ENCODE measurements around the gene PHF3. TPM values are rescaled to one million over a fixed set of nuclear protein-coding genes. Genes with fewer than 3 reads are reported as not detected.

The PHF3 gene
- total RNA-seq, 4 donors from 2014 or later, result 49.4 to 73.1 (median 61.9) TPM

DNA sequence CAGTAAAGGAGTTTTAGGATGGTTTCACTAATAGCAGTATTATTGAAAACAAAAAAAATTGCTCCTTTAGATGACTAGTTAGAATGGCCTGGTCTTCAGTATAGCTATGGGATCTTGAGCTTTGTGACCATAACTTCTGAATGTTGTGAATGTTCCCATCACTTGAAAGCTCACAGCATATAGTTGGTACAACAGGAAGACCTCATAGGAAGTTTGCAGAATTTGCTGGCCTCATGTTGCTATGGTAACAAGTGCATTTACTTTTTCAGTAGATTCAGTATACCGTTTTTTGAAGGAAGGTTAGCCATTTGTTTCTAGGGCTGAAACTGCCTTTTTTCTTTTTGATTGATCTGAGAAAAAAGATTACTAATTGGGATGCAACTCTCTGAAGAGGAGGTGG lies 8.3 kb downstream of the PHF3 start:
- DNase-seq (no peak), ATAC-seq (no peak)
- peaks cover 72 to 78% of the 10 kb centered on the region in 2 donors for H3K4me1 ChIP-seq
- in situ Hi-C loops (cut with MboI; ENCODE audit: low sequenced_read_pairs in 4 of 4), result no loop called here
- intact Hi-C loops (cut with DNase I; ENCODE audit: low total_unique reads), result no loop called here
- no peak overlapping the region for H3K27ac ChIP-seq
- no peaks in the 10 kb centered on the region for H3K27me3 ChIP-seq
- no peak overlapping the region for H3K4me3 ChIP-seq
- TF ChIP-seq, protein P1, sequence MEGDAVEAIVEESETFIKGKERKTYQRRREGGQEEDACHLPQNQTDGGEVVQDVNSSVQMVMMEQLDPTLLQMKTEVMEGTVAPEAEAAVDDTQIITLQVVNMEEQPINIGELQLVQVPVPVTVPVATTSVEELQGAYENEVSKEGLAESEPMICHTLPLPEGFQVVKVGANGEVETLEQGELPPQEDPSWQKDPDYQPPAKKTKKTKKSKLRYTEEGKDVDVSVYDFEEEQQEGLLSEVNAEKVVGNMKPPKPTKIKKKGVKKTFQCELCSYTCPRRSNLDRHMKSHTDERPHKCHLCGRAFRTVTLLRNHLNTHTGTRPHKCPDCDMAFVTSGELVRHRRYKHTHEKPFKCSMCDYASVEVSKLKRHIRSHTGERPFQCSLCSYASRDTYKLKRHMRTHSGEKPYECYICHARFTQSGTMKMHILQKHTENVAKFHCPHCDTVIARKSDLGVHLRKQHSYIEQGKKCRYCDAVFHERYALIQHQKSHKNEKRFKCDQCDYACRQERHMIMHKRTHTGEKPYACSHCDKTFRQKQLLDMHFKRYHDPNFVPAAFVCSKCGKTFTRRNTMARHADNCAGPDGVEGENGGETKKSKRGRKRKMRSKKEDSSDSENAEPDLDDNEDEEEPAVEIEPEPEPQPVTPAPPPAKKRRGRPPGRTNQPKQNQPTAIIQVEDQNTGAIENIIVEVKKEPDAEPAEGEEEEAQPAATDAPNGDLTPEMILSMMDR (IDR thresholded peaks at IDR 0.05 in 4 of 5, conservative IDR thresholded peaks at IDR 0.05 in 1 of 5), result no peak
- TF ChIP-seq POLR2A (IDR thresholded peaks at IDR 0.05), result no peak
- no peaks in the 10 kb centered on the region for H3K9me3 ChIP-seq
- no peaks in the 10 kb centered on the region for H3K36me3 ChIP-seq

DNA sequence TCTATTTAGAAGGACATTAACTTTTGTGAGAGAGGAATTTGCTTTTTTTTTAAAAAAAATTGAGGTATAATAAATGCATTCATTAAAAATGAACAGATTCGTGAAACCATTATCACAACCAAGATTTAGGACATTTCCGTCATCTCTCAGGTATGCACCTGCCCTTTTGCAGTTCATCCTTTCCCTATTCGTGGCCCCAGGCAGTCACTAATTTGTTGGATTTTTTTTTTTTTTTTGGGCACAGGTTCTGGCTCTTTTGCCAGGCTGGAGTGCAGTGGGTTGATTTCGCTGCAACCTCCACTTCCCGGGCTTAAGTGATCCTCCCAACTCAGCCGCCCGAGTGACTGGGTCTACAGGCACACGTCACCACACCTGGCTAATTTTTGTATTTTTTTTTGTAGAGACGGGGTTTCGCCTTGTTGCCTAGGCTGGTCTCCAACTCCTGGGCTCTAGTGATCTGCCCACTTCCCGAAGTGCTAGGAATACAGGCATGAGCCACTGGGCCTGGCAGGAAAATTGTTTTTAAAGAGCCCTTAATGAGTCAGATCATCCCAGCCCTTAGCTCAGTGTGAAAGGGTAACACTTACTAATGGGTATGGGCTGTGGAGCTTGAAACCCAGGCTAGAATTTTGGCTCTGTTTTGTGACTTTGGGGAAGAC lies 9.2 kb downstream of the PHF3 start:
- H3K27me3 ChIP-seq, result no peaks in the 10 kb centered on the region
- no peak for DNase-seq

DNA sequence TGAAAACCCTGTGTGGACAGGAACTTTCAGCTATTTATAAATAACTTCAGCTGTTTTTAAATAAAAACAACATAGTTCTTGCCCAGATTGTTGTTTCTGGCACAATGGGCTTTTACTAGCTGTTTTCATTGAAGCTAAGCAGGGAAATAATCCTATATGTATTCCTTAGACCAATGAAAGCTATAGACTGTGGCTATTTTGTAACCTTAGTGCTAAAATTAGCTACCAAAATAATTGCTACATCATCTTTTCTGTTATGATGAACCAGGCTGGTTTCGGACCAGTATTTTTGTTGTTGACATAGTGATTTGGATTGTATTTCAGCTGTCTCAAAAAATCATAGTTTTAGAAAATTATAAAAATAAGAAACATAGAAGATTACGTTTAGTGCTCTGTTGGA lies 13.7 kb downstream of the PHF3 start:
- H3K4me3 ChIP-seq, result peak overlapping the region in 2 of 4 donors; percentile 4 to 11
- DNase-seq (no peak), ATAC-seq (no peak)
- no peaks in the 10 kb centered on the region for H3K9me3 ChIP-seq
- in situ Hi-C loops (cut with MboI; ENCODE audit: low sequenced_read_pairs in 4 of 4) (no loop called here), intact Hi-C loops (cut with DNase I; ENCODE audit: low total_unique reads) (no loop called here)
- no peaks in the 10 kb centered on the region for H3K36me3 ChIP-seq
- no peak for TF ChIP-seq POLR2A (IDR thresholded peaks at IDR 0.05)
- TF ChIP-seq, protein P1 (IDR thresholded peaks at IDR 0.05 in 4 of 5, conservative IDR thresholded peaks at IDR 0.05 in 1 of 5), result no peak
- H3K27ac ChIP-seq, result peak overlapping the region; percentile 25 to 36 (median 28)
- H3K4me1 ChIP-seq, result peaks cover 57 to 60% of the 10 kb centered on the region in 2 donors
- H3K27me3 ChIP-seq, result no peaks in the 10 kb centered on the region

More for the DNA sequence above, 9.2 kb downstream of the PHF3 start:
- in situ Hi-C loops (cut with MboI; ENCODE audit: low sequenced_read_pairs in 4 of 4), result no loop called here
- Histone ChIP-seq H3K27ac (peak overlapping the region in 2 of 4 donors; percentile 13 to 24), H3K4me3 (no peak overlapping the region), H3K4me1 (peaks cover 72 to 79% of the 10 kb centered on the region in 2 donors), H3K9me3 (no peaks in the 10 kb centered on the region), H3K36me3 (no peaks in the 10 kb centered on the region)
- TF ChIP-seq, protein P1 (IDR thresholded peaks at IDR 0.05 in 4 of 5, conservative IDR thresholded peaks at IDR 0.05 in 1 of 5), result no peak
- no peak for TF ChIP-seq POLR2A (IDR thresholded peaks at IDR 0.05)
- ATAC-seq, result peak; percentile 71 to 90
- intact Hi-C loops (cut with DNase I; ENCODE audit: low total_unique reads), result no loop called here

DNA sequence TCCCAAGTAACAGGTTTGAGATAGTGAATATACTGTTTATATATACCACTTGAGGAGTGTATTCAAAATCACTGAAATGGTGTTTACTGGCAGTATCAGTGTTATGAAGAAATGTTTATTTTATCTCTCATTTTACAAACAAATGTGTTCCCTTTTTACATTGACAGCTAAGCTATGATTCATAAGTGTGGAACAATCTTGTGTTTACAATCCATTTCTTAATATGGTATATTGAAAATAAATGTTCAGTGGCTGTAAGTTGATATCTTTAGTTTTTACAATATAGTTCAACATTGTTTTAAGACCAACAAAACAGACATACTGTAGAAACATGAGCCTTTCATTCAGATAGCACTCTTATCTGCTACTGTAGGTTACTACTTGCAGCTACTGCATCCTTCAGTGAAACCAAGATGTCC lies 14.3 kb downstream of the PHF3 start:
- in situ Hi-C loops (cut with MboI; ENCODE audit: low sequenced_read_pairs in 4 of 4) (no loop called here), intact Hi-C loops (cut with DNase I; ENCODE audit: low total_unique reads) (no loop called here)
- no peaks in the 10 kb centered on the region for H3K9me3 ChIP-seq
- no peaks in the 10 kb centered on the region for H3K36me3 ChIP-seq
- peak overlapping the region in 1 of 4 donors; percentile 11 for H3K4me3 ChIP-seq
- H3K27me3 ChIP-seq, result no peaks in the 10 kb centered on the region
- ATAC-seq, result no peak
- no peak for DNase-seq
- TF ChIP-seq, protein P1 (IDR thresholded peaks at IDR 0.05 in 4 of 5, conservative IDR thresholded peaks at IDR 0.05 in 1 of 5), result no peak
- no peak for TF ChIP-seq POLR2A (IDR thresholded peaks at IDR 0.05)
- peak overlapping the region in 3 of 4 donors; percentile 25 to 31 (median 25) for H3K27ac ChIP-seq
- H3K4me1 ChIP-seq, result peaks cover 52 to 55% of the 10 kb centered on the region in 2 donors
